RWPE2 (cell line): Measurements from ENCODE around the gene POLR2H.
A peak's percentile ranks its signal among the peaks of the same experiment; 100 is the strongest.

Experiments
- ATAC-seq: fragments of 200-7000 bp; cut with Tn5 transposase; 3 replicates; pipeline ENCODE4 v1.9.1; 2021; ENCODE audit warnings: low read depth
- DNase-seq: peaks from one replicate; pipeline ENCODE4 v3.0.0-alpha.2; 2020; ENCODE audit warnings: low spot score
- H3K27ac ChIP-seq: fragments of 450-650 bp; 2 replicates; pipeline ENCODE4 v1.5.1; 2017; ENCODE audit warnings: mild to moderate bottlenecking; ENCODE audit not compliant: poor library complexity, severe bottlenecking
- H3K27me3 ChIP-seq: fragments of 250-450 bp; sonication (Bioruptor Pico); 2 replicates; pipeline ENCODE4 v1.5.1; 2021; ENCODE audit warnings: mild to moderate bottlenecking, moderate library complexity; ENCODE audit not compliant: insufficient read depth, poor library complexity, severe bottlenecking
- H3K36me3 ChIP-seq: fragments of 250-450 bp; sonication (Bioruptor Pico); 2 replicates; pipeline ENCODE4 v1.5.1; 2020; ENCODE audit warnings: low read depth, mild to moderate bottlenecking, moderate library complexity
- H3K4me1 ChIP-seq: fragments of 250-450 bp; sonication (Bioruptor Pico); 2 replicates; pipeline ENCODE4 v1.5.1; 2021; ENCODE audit warnings: mild to moderate bottlenecking, moderate library complexity; ENCODE audit not compliant: insufficient read depth, poor library complexity, severe bottlenecking
- H3K4me3 ChIP-seq: fragments of 250-450 bp; sonication (Bioruptor Pico); 2 replicates; pipeline ENCODE4 v1.5.1; 2021; ENCODE audit warnings: mild to moderate bottlenecking, moderate library complexity; ENCODE audit not compliant: severe bottlenecking
- H3K9me3 ChIP-seq: fragments of 250-450 bp; sonication (Bioruptor Pico); 2 replicates; pipeline ENCODE4 v1.5.1; 2021; ENCODE audit warnings: mild to moderate bottlenecking, moderate library complexity; ENCODE audit not compliant: severe bottlenecking
- TF ChIP-seq, protein P1 (sequence below): fragments of 450-650 bp; IDR thresholded peaks from one replicate; pipeline ENCODE4 v1.5.1; 2017; ENCODE audit warnings: mild to moderate bottlenecking, moderate library complexity; ENCODE audit not compliant: poor library complexity, severe bottlenecking

The POLR2H gene

GRCh38 chr3:184341925-184342324, 19.6 kb upstream of the POLR2H start:
- no peak for DNase-seq
- TF ChIP-seq, protein P1, sequence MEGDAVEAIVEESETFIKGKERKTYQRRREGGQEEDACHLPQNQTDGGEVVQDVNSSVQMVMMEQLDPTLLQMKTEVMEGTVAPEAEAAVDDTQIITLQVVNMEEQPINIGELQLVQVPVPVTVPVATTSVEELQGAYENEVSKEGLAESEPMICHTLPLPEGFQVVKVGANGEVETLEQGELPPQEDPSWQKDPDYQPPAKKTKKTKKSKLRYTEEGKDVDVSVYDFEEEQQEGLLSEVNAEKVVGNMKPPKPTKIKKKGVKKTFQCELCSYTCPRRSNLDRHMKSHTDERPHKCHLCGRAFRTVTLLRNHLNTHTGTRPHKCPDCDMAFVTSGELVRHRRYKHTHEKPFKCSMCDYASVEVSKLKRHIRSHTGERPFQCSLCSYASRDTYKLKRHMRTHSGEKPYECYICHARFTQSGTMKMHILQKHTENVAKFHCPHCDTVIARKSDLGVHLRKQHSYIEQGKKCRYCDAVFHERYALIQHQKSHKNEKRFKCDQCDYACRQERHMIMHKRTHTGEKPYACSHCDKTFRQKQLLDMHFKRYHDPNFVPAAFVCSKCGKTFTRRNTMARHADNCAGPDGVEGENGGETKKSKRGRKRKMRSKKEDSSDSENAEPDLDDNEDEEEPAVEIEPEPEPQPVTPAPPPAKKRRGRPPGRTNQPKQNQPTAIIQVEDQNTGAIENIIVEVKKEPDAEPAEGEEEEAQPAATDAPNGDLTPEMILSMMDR: no peak
- peak; percentile 58 for ATAC-seq
- Histone ChIP-seq H3K27me3 (no peaks in the 10 kb centered on the region), H3K36me3 (peaks cover 26% of the 10 kb centered on the region), H3K27ac (no peak overlapping the region), H3K9me3 (no peaks in the 10 kb centered on the region), H3K4me1 (peaks cover 12% of the 10 kb centered on the region), H3K4me3 (no peak overlapping the region)

DNA sequence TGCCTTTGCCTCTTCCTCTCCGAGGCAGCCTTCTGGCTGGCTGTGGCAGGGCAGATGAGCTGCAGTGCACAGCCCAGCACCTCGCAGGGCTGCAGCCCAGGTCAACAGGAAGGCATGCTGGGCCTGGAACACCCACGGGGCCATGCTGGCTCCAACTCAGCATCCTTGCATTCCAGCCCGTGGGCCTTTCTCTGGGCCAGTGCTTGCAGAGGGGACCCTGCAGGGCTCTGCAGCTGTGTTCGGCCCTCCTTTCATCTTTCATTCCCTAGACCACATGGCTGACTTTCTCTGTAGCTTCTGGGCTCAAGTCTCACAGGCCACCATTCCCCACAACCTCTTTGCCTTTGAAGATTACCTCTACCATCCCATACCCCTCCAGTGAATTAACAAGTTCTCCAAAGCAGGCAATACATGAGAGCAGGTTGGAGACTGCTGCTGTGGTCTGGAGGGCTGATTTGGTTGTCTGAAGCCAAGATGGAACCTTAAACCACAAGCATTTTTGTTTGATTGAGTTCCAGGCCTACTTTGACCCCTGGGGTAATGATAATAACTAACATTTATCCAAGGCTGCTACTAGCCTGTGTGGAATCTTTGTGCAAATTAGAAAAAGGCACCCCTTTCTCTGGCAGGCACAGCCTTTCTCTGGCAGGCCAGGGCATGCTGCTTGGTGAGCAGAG, 18.2 kb upstream of the POLR2H start:
- Histone ChIP-seq H3K27me3 (no peaks in the 10 kb centered on the region), H3K36me3 (peaks cover 21% of the 10 kb centered on the region), H3K4me1 (peaks cover 5% of the 10 kb centered on the region), H3K9me3 (no peaks in the 10 kb centered on the region), H3K27ac (no peak overlapping the region), H3K4me3 (no peak overlapping the region)
- TF ChIP-seq, protein P1: no peak
- ATAC-seq (no peak), DNase-seq (no peak)

- DNase-seq (no peak), ATAC-seq (no peak)
- Histone ChIP-seq H3K36me3 (peaks cover 21% of the 10 kb centered on the region), H3K9me3 (no peaks in the 10 kb centered on the region), H3K27ac (no peak overlapping the region), H3K27me3 (no peaks in the 10 kb centered on the region), H3K4me3 (no peak overlapping the region), H3K4me1 (no peaks in the 10 kb centered on the region)
- TF ChIP-seq, protein P1: no peak
Measured at GRCh38 chr3:184344579-184345316, 16.8 kb upstream of the POLR2H start.

- no peak overlapping the region for H3K27ac ChIP-seq
- H3K27me3 ChIP-seq: no peaks in the 10 kb centered on the region
- ATAC-seq: peak; percentile 71
- no peak overlapping the region for H3K4me3 ChIP-seq
- no peaks in the 10 kb centered on the region for H3K9me3 ChIP-seq
- no peaks in the 10 kb centered on the region for H3K4me1 ChIP-seq
- DNase-seq: no peak
- TF ChIP-seq, protein P1: peak; percentile 59
- H3K36me3 ChIP-seq: peaks cover 21% of the 10 kb centered on the region
Measured at GRCh38 chr3:184345317-184346144, 16.0 kb upstream of the POLR2H start.
